ENCODE data around the gene CBFA2T2.

CBFA2T2 gene

DNA sequence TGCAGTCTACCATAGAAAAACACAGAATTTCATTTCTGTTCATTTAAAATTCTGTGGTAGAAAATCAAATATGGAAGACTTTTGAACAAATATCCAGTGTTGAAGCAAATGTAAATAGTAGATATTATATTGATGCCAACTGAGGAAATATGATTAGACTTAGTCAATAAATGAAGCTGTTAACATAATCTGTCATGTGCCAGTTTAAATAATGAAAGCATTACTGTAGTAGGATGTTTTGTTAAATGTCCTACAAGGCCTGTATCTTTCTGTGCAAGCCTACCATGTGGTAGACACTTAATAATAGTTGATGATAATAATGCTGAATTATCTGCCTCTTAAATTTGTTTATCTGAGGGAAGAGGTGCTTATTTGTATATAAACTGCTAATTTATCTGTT is 55.9 kb downstream of the CBFA2T2 start:
- peak overlapping the region; percentile 84 for H3K27ac ChIP-seq
- no peak for TF ChIP-seq CTCF (conservative IDR thresholded peaks at IDR 0.05)

- TF ChIP-seq CTCF (conservative IDR thresholded peaks at IDR 0.05): no peak
These were observed 59.5 kb downstream of the CBFA2T2 start for GRCh38 chr20:33549229-33549999.

GRCh38 chr20:33551778-33552177 is 61.9 kb downstream of the CBFA2T2 start:
- peak overlapping the region; percentile 89 for H3K27ac ChIP-seq
- TF ChIP-seq CTCF (conservative IDR thresholded peaks at IDR 0.05): no peak

More at GRCh38 chr20:33549229-33549999, 59.5 kb downstream of the CBFA2T2 start:
- H3K27ac ChIP-seq: peak overlapping the region; percentile 84

DNA sequence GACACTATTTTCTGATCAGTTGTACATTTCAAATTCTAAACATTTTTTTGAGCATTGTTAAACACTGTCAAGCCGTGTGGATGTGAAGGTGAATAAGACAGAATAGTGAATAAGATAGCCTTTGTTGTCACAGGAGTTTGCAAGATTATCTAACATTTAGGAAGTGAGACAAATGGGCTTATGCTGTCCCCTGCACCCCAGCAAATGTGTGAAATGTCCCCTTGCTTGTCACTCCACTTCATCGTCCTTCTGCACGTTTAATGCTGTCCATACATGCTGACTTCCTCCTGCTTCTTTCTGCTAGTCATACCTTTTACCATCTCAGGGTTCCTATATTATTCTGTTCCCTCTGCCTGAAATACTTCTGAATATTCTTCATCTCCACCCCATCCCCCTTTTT is 62.6 kb downstream of the CBFA2T2 start:
- TF ChIP-seq CTCF (conservative IDR thresholded peaks at IDR 0.05): no peak
- peak overlapping the region; percentile 89 for H3K27ac ChIP-seq

- H3K27ac ChIP-seq: peak overlapping the region; percentile 89
- no peak for TF ChIP-seq CTCF (conservative IDR thresholded peaks at IDR 0.05)
These were observed 63.6 kb downstream of the CBFA2T2 start for GRCh38 chr20:33553516-33553915.

- TF ChIP-seq CTCF (conservative IDR thresholded peaks at IDR 0.05): no peak
- H3K27ac ChIP-seq: peak overlapping the region; percentile 89
These were observed 65.1 kb downstream of the CBFA2T2 start for GRCh38 chr20:33554914-33555420.

- peak overlapping the region; percentile 89 for H3K27ac ChIP-seq
These were observed 65.9 kb downstream of the CBFA2T2 start for GRCh38 chr20:33555755-33556154.

More at GRCh38 chr20:33555755-33556154, 65.9 kb downstream of the CBFA2T2 start:
- no peak for TF ChIP-seq CTCF (conservative IDR thresholded peaks at IDR 0.05)

All from VCaP (cell line).